HG03565 (cell line): Measurements from ENCODE around the gene RAD51B.

ENCODE experiments used
- ATAC-seq: cut with Tn5 transposase; IDR thresholded peaks from one replicate; pipeline ENCODE4 v1.9.1; 2021; ENCODE audit warnings: mild to moderate bottlenecking, moderate library complexity; ENCODE audit not compliant: unreplicated experiment

The RAD51B gene

GRCh38 chr14:68492381-68493151, 673.0 kb downstream of the RAD51B start:
- ATAC-seq, result no peak

GRCh38 chr14:68493152-68493911, 673.8 kb downstream of the RAD51B start:
- no peak for ATAC-seq

- peak; percentile 72 for ATAC-seq
Measured at GRCh38 chr14:68495101-68496039, 675.8 kb downstream of the RAD51B start.

- ATAC-seq, result no peak
Measured at GRCh38 chr14:68497011-68497410, 677.4 kb downstream of the RAD51B start.

- no peak for ATAC-seq
Measured at GRCh38 chr14:68499451-68499850, 679.9 kb downstream of the RAD51B start.

GRCh38 chr14:68501171-68501570, 681.6 kb downstream of the RAD51B start:
- no peak for ATAC-seq

- ATAC-seq, result no peak
Measured at GRCh38 chr14:68501614-68502052, 682.1 kb downstream of the RAD51B start.

GRCh38 chr14:68502230-68502629, 682.7 kb downstream of the RAD51B start:
- ATAC-seq, result no peak

GRCh38 chr14:68503186-68503825, 683.7 kb downstream of the RAD51B start:
- no peak for ATAC-seq

GRCh38 chr14:68504861-68505260, 685.3 kb downstream of the RAD51B start:
- no peak for ATAC-seq

- ATAC-seq, result no peak
Measured at GRCh38 chr14:68506021-68506644, 686.6 kb downstream of the RAD51B start.

GRCh38 chr14:68506645-68507419, 687.3 kb downstream of the RAD51B start:
- ATAC-seq, result peak; percentile 54

GRCh38 chr14:68507544-68508081, 688.0 kb downstream of the RAD51B start:
- no peak for ATAC-seq

- no peak for ATAC-seq
Measured at GRCh38 chr14:68508581-68508980, 689.0 kb downstream of the RAD51B start.

- no peak for ATAC-seq
Measured at GRCh38 chr14:68509188-68509983, 689.8 kb downstream of the RAD51B start.

- ATAC-seq, result no peak
Measured at GRCh38 chr14:68510201-68511128, 690.9 kb downstream of the RAD51B start.
